ENCODE results near the gene RTN4RL1.

RTN4RL1 gene

DNA sequence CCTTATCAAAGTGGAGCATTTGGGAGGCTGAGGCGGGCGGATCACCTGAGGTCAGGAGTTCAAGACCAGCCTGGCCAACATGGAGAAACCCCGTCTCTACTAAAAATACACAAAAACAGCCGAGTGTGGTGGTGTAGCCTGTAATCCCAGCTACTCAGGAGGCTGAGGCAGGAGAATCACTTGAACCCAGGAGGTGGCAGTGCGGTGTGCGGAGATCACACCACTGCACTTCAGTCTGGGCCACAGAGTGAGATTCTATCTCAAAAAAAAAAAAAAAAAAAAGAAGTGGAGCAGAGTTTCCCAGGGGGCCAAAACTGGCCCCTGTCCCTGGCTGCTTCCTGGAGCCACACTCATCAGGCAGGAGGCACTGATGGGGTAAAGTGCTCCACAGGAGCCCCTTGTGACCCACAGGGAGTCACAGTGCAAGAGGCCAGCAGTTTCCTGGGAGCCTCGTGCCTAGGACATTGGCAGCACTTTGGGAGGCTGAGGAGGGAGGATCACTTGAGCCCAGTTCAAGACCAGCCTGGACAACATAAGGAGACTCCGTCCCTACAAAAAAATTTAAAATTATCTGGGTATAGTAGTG, 44.4 kb downstream of the RTN4RL1 start:
- in situ Hi-C loops (cut with MboI; ENCODE audit: low sequenced_read_pairs) = no loop called here

DNA sequence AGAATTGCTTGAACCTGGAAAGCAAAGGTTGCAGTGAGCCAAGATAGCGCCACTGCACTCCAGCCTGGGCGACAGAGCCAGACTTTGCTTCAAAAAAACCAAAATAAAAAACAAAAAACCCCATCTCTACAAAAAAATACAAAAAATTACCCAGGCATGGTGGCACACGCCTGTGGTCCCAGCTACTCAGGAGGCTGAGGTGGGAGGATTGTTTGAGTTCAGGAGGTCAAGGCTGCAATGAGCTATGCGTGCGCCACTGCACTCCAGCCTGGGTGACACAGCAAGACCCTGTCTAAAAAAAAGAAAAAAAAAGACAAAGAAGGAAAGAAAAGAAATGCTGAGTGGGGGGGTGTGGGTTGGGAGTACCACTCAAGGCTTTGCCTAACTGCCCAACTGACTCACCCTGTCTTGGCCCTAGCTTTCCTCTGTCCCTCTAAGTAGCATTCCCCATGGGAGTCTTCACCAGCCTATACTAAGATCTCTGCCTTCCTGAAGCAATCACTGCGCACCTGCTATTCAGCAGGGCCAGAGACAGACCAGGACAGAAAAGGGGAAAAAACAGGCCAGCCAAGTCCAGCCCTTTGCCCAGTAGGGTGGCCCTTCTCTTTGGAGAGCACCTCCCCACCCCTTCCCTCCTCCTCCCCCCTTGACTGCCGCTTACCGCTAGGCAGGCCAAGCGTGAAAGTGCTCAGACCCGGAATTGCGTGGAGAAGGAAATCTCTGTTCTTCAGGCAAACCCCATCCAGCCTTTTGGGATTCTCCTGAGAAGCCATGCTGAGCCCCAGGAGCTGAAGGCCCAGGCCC, 45.8 kb downstream of the RTN4RL1 start:
- in situ Hi-C loops (cut with MboI; ENCODE audit: low sequenced_read_pairs) = no loop called here

DNA sequence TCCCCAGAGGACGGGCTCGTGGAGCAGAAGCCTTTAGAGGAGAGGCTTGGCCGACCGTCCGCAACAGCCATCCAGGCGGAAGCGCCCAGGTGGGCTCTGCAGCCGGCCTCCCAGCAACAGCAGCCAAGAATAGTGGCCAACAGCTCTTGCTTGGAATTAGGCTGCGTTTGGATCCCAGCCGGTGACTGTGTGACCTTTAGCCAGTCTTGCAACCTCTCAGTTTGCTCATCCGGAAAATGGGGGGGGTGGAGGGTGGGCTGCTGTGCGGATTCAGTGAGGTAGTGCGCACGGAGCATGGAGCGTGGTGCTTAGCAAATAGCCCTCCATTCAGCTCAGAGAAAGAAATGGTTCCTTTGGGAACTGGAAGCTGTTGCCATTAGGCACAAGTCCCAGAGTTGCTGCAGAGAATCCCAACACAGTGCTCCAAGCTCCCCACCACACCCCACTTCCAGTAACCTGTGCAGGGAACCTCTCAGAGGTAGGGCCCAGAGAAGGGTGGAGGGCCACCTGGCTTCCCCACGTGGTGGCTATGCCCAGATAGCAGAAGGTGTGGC, 46.7 kb downstream of the RTN4RL1 start:
- in situ Hi-C loops (cut with MboI; ENCODE audit: low sequenced_read_pairs) = no loop called here

DNA sequence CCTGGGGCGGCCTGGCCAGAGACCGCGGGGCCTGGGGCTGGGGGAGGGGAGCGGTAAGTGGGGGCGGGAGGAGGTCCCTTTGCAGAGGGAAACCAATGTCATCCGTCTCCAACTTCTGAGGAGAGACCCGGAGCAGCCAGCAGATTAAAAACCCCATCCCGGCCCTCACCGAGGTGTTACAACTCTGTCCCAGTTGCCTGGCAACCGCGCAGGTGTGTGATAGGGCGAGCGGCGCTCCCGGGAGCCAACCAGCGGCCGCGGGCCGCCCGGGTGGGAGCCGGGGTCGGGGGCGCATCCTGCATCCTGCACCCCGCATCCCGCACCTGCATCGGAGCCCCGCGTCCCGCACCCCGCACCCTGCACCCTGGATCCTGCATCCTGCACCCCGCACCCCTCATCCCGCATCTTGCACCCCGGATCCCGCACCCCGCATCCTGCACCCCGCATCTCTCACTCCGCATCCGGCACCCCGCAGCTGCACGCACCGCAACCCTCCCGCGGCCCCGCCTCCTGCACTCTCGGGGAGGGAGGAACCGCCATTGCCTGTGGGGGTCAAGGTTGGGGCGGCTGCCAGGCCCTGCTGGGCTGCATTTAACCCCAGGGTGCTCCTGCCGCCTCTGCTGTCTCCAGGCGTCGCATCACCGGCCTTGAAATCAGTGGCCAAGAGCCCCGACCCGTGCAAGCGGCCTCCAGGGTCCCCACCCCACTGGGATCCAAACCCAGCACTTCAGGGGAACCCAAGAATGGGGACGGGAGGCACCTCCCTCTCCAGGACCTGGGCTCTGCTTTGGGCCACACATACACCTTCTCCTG, 47.3 kb downstream of the RTN4RL1 start:
- in situ Hi-C loops (cut with MboI; ENCODE audit: low sequenced_read_pairs) = no loop called here

DNA sequence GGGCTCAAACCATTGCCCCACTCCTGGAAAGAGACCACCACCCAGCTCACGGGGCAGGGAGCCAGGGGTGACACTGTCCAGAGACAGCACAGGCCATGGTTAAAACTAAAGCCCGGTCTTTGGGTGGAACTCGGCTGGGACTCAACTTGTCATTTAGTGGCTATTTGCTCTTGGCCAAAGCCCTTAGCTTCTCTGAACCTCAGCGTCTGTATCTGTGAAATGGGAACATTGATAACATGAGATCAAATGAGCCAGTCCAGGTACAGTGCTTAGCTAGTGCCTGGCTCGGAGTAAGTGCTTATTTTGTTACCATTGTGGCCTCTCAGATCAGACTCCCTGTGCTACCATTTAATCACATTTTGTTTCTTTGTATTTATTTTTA, 48.5 kb downstream of the RTN4RL1 start:
- in situ Hi-C loops (cut with MboI; ENCODE audit: low sequenced_read_pairs) = no loop called here

DNA sequence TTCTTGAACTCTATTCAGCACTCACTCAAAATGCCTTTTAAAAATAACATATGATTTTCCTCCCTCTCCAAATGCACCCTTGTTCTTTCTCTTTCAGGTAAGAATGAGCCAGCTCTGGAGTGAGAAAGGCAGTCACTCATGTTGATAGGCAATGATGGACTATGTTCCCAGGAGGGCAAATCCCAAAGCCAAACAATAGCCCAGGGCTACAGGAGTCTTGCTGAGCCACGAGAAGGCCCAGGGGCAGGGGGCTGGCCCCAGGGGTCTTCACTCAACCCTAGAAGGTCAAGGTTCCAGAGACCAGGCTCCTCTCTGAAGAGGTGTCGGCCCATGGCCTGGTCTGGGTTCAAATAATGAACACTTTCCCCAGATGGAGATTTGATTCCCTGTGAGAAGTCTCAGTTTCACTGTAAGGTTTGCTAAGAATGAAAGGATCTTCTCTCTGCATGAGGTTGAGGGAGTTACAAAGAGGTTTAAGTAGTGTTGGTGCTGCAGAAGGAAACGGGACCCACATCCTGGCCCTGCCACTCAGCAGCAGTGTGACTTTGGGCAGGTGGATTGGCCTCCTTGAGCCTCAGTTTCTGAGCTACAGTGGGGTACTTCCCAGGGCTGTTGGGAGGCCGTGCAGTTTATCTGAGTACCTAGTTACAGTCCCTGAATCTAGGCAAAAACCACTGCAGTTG, 49.0 kb downstream of the RTN4RL1 start:
- in situ Hi-C loops (cut with MboI; ENCODE audit: low sequenced_read_pairs) = no loop called here

DNA sequence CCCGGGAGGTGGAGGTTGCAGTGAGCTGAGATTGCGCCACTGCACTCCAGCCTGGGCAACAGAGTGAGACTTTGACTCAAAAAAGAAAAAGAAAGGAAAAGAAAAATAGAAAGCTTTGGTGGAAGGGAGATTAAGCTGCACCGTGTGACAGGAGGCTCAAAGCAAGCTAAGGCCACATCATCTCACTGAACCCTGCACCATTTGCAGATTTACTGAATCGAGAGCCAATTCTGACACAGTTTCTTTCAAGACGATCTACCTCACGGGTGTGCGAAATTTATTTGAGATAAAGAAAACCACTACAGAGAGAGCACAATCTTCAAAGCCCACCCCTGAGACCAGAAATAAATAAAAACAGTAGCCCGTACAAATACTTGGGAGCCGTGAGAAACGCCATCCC, 49.6 kb downstream of the RTN4RL1 start:
- in situ Hi-C loops (cut with MboI; ENCODE audit: low sequenced_read_pairs) = no loop called here

DNA sequence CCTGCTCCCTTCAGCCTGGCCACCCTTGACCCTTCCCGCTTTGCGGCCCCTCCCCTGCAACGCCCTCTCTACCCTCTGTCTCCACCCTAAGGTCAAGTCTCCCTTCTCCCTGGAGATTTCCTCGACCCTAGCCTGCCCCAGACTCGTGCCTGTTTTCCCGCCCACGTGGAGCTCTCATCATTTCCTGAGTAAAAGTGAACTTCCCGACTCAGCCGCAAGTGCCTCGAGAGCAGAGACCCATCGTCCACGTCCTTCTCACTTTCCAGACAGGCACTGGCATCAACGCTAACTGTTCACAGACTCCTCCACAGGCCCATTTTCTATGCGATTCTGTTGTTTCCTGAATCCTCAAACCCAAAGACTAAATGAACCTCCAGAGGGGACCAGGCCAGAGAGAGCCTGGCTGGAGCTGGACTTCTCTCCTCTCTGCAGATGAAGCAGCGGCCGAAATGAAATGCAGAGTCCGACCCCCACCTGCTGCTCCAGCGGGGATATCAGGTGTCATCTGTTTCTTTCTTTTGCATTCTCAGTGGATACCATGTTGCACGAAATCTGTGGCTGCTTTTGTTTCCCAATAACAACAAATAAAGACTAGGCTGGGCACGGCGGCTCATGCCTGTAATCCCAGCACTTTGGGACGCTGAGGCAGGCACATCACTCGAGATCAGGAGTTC, 52.5 kb downstream of the RTN4RL1 start:
- in situ Hi-C loops (cut with MboI; ENCODE audit: low sequenced_read_pairs) = no loop called here

DNA sequence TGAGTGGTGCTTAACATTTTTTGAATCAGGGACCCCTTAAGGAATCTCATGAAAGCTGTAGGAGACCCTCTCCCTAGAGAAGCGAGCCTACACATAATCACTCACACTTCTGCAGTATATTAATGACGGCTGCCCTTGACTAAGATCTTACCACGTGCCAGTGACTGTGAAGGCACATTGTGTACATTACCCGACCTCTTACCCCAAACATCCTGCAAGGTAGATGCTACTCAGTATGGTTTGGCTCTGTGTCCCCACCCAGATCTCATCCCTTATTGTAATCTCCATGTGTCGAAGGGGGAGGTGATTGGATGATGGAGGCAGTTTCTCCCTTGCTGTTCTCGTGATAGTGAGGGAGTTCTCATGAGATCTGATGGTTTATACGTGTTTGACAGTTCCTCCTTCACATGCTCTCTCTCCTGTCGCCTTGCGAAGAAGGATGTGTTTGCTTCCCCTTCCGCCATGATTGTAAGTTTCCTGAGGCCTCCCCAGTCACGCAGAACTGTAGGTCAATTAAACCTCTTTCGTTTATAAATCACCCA, 54.2 kb downstream of the RTN4RL1 start:
- in situ Hi-C loops (cut with MboI; ENCODE audit: low sequenced_read_pairs) = no loop called here

DNA sequence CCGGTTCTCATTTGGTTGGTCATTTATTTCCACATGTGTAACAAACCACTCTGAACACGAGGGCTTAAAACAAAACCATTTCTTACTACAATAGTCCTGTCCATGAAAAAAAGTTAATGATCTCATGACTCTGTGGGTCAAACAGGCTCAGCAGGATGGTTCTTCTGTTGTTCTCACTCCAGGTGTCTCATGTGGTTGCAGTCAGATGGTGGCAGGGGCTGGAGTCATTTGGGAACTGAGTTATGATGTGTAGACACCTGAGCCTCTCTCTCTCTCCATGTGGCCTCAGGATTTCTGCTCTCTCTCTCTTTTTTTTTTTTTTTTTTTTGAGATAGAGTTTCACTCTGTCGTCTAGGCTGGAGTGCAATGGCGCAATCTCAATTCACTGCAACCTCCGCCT, 55.4 kb downstream of the RTN4RL1 start:
- in situ Hi-C loops (cut with MboI; ENCODE audit: low sequenced_read_pairs) = no loop called here

DNA sequence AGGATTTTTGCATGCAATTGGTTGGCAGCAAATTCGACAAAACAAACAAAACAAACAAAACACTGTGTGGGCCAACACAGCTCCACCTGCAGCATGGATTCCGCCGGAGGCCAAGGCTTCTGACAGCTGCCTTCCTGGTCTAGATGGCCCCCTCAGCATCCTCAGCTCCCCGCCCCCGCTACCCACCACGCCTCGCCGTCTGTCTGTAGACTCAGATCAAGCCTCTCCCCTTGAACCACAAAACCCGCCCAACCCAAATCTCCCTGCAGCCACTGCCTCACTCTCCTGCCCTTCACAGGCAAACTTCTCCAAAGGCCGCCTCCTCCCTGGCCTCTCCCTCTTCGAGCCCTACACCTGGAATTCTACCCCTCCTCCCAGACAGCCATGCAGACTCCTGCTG, 57.9 kb downstream of the RTN4RL1 start:
- in situ Hi-C loops (cut with MboI; ENCODE audit: low sequenced_read_pairs) = no loop called here

DNA sequence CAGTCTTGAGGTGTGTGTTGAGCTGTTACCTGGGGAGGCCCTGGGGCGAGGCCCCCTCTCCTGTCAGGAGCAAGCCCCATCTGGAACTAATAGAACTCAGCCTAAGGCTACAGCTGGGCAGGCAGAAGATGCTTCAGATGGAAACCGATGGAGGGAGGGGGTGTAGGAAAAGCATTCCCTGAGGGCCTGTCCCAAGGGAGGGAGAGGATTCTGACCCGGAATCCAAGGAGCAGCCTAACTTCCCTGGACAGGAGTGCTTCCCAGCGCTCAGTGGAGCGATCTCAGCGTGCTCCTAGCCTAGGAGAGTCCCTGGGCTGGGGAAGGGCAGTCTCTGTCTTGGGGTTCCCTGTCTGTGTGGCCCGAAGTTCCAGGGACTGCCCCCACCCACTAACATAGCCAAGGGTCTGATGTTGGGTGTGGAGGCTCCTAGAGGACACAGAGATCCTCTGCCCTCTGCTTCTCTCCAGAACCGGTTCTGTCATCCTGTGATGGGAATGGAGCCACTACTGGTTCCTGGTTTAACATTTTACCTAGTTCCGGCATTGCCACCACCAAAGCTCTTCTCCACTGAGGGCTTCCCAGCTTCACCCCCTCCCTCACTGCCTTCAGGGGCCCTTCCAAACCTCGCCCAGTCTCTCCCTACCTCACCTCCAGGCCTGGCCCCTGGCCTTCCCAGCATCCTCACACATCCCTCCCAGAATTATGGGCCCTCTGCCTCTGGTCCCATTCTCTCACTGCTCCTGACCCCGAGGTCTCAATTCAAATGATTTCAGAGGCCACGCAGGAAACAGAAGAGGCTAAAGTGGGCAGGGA, 58.7 kb downstream of the RTN4RL1 start:
- in situ Hi-C loops (cut with MboI; ENCODE audit: low sequenced_read_pairs) = no loop called here

DNA sequence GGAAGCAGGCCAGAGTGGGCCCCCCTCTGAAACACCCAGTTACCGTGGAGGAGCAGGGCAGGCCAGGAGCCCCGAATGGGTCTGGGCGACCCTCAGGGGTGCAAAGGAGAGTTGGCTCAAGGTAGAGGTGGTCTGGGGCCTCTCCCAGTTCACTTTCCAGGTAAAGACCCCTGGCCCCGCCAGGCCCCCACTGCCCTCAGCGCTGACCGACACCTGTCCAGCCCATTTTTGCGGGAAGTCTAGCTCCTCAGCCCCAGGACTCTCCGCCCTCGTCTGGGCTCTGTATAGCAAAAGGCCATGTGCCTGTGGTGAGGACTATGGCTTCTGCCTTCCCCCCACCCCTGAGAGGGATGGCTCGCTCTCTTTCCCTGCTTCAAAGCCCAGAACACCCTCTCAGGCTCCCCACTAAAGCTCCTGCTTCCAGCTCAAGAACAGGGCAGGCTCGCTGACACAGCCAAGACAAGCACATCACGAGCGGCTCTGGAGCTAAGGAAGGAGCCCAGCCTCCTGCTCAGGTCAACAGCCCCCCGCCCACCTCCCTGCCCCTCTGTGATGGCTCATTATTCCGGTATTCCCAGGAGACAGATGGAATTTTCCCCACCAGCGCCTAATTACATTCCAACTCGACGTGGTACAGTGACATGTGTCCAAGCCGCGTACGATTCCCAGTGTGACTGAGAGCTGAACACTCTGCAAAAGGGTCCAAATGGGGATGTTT, 59.4 kb downstream of the RTN4RL1 start:
- in situ Hi-C loops (cut with MboI; ENCODE audit: low sequenced_read_pairs) = no loop called here

DNA sequence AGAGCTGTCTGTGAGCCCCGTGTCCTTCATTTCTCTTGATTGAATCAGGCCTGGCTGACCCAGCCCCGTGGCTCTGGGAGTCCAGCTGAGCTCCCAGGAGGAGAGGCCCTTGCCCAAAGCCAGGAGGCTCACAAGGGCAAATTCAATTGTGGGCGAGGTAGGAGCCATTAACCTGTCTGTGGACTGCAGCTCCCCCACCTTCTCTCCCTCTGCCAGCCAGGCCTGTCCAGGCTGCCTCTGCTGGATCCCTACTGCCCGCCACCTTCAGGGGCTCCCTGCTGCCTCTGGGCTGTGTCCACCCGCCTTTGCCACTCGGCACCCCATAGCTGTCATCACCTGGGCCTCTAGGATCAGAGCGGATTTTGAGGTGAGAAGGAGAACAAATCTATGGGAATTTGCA, 61.9 kb downstream of the RTN4RL1 start:
- in situ Hi-C loops (cut with MboI; ENCODE audit: low sequenced_read_pairs) = no loop called here

DNA sequence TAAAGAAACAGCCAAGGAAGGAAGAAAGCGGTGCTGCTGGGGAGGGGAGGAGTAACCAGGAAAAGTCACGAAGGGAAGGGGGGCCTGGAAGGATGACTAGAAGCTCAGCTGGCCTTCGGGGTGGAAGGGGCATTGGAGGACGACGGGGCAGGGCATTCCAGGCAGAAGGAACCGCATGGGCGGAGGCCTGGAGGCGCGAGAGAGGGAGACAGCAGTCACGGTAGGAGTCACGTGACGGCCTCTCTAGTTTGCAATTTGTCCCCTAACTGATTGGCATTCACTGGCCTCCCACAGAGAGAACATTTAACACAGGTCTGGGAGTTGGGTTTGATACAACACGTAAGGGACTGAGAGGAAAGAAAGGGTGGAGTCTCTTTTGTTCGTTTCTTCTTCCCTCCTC, 63.9 kb downstream of the RTN4RL1 start:
- in situ Hi-C loops (cut with MboI; ENCODE audit: low sequenced_read_pairs) = no loop called here

DNA sequence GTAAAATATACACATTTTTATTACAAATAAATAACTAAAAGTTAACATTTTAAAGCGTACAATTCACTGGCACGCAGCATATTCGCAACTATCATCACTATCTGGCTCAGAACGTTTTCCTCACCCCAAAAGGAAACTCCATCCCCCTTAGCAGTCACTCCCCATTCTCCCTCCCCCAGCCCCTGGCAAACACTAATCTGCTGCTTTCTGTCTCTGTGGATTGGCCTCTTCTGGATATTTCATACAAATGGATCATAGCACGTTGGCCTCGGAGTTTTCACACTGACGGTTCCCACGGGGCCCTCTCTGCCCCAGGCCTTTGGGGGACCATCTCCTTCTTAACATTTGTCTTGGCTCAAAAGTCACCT, 64.6 kb downstream of the RTN4RL1 start:
- in situ Hi-C loops (cut with MboI; ENCODE audit: low sequenced_read_pairs) = no loop called here

DNA sequence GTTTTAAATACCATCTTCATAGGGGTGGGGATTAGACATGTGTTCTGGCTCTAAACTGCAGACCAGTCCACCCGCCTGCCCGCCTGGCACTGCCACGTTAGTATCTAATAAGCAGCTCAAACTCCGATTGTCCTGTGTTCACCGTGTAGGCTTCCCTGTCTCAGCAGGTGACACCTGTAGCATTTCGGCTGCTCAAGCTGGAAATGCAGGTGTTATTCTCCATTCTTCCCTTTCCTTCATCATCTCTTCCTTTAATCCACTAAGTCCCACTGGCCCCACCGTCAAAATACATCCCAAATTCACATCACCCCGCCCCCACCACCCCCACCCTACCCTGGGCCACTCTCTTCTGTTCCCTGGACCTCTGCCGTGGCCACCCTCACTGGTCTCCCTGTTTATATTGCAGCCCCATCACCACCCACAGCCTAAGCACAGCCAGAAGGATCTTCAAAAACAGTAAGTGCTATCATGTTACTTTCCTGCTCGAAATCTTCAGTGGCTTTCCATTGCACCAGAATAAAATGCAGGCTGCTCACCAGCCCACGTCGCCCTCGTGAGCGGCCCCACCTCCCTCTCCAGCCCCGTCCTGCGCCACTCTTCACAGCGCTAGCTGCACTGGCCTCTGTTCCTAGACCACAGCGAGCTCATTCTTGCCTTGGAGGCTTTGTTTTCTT, 65.1 kb downstream of the RTN4RL1 start:
- in situ Hi-C loops (cut with MboI; ENCODE audit: low sequenced_read_pairs) = no loop called here

DNA sequence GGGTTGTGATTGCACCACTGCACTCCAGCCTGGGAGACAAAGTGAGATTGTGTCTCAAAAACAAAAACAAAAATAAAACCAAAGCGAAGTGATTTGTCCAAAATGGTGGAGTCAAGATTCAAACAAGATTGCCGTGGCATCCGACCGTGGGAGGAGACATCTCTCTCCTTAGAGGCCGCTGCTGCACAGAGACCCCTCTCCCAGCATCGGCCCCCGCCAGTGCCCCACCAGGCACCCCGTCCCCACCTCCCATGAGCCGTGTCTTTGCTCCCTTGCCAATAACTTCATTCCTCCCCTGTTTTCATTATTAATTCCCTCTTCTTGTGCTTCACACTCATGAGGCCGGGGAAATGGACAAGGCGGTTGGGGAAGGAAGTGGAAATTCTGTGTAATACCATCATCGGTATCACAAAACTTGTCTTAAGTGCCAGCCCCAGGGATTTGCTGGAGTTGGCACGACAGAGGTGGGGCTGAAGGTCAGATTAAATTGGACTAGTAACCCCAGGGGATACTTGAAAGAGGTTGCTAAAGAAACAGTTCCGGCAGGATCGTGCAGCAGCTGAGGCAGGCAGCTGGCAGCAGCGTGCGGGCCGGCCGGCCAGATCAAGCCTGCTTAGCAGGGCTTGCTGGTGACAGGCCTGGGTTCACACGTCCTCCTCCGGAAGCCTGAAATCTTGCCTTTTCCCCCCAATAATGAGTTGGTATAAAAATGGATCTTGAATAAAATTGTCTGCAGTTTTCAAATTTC, 66.8 kb downstream of the RTN4RL1 start:
- in situ Hi-C loops (cut with MboI; ENCODE audit: low sequenced_read_pairs) = no loop called here
